ENCODE data around the gene VEZT. TPM values are rescaled to one million over a fixed set of nuclear protein-coding genes. Genes with fewer than 3 reads are reported as not detected.
A peak's percentile ranks its signal among the peaks of the same experiment; 100 is the strongest.

Gene VEZT
- total RNA-seq, 4 donors from 2014 or later: 55.2 to 130 (median 85.5) TPM

GRCh38 chr12:95214466-95214865, 3.1 kb upstream of the VEZT start:
- peak overlapping the region in 3 of 4 donors; percentile 58 to 99 (median 97) for H3K27ac ChIP-seq
- TF ChIP-seq POLR2A (IDR thresholded peaks at IDR 0.05): no peak
- no peak for TF ChIP-seq CTCF (IDR thresholded peaks at IDR 0.05)
- TF ChIP-seq POLR2AphosphoS5 (IDR thresholded peaks at IDR 0.05): no peak
- no peak for TF ChIP-seq EP300 (IDR thresholded peaks at IDR 0.05; ENCODE audit: low read depth)
- no peaks in the 10 kb centered on the region for H3K27me3 ChIP-seq
- no peak overlapping the region for H3K4me3 ChIP-seq
- H3K4me1 ChIP-seq: peaks cover 0 to 38% (median 19%) of the 10 kb centered on the region in 4 donors
- in situ Hi-C loops (cut with MboI; ENCODE audit: low pct_ligation_motif_present in 1 of 4, low pct_unique_long_range_greater_than_20kb in 1 of 4, low sequenced_read_pairs in 3 of 4) (no loop called here), intact Hi-C loops (cut with DNase I; ENCODE audit: low total_unique reads) (loop anchor here (10.0 kb wide), 1 partner anchor 50 kb away; no protein-coding TSS in a partner anchor)
- no peaks in the 10 kb centered on the region for H3K9me3 ChIP-seq
- 50 to 51% methylated on average over 3 of the region's 3 CpGs for WGBS, 2 donors (ENCODE audit: low coverage in 1 of 2)
- no peak for DNase-seq
- no peaks in the 10 kb centered on the region for H3K36me3 ChIP-seq

- Histone ChIP-seq H3K27me3 (no peaks in the 10 kb centered on the region), H3K27ac (peak overlapping the region; percentile 92 to 99 (median 96)), H3K4me3 (peak overlapping the region in 3 of 4 donors; percentile 70 to 79 (median 72)), H3K4me1 (peaks cover 7 to 52% (median 27%) of the 10 kb centered on the region in 4 donors), H3K36me3 (no peaks in the 10 kb centered on the region), H3K9me3 (no peaks in the 10 kb centered on the region)
- in situ Hi-C loops (cut with MboI; ENCODE audit: low pct_ligation_motif_present in 1 of 4, low pct_unique_long_range_greater_than_20kb in 1 of 4, low sequenced_read_pairs in 3 of 4): no loop called here
- TF ChIP-seq CTCF (IDR thresholded peaks at IDR 0.05) (no peak), POLR2AphosphoS5 (IDR thresholded peaks at IDR 0.05) (no peak)
- intact Hi-C loops (cut with DNase I; ENCODE audit: low total_unique reads): loop anchor here (10.0 kb wide), 1 partner anchor 51 kb away; no protein-coding TSS in a partner anchor
- WGBS, 2 donors (ENCODE audit: low coverage in 1 of 2): 10 to 18% methylated on average over 1 of the region's 1 CpG
- no peak for DNase-seq
These were observed 1.7 kb upstream of the VEZT start for GRCh38 chr12:95215949-95216348.

- no peaks in the 10 kb centered on the region for H3K9me3 ChIP-seq
- H3K4me1 ChIP-seq: peaks cover 7 to 60% (median 27%) of the 10 kb centered on the region in 4 donors
- peak overlapping the region; percentile 70 to 79 (median 74) for H3K4me3 ChIP-seq
- WGBS, 2 donors (ENCODE audit: low coverage in 1 of 2): 0% methylated on average over 3 to 45 of the region's 45 CpGs
- peak in 1 of 3 donors; percentile 2 for TF ChIP-seq POLR2AphosphoS5 (IDR thresholded peaks at IDR 0.05)
- TF ChIP-seq POLR2A (IDR thresholded peaks at IDR 0.05): no peak
- no peak for TF ChIP-seq EP300 (IDR thresholded peaks at IDR 0.05; ENCODE audit: low read depth)
- TF ChIP-seq CTCF (IDR thresholded peaks at IDR 0.05): no peak
- H3K27me3 ChIP-seq: no peaks in the 10 kb centered on the region
- DNase-seq: no peak
- intact Hi-C loops (cut with DNase I; ENCODE audit: low total_unique reads) (loop anchor here (10.0 kb wide), 1 partner anchor 52 kb away; no protein-coding TSS in a partner anchor), in situ Hi-C loops (cut with MboI; ENCODE audit: low pct_ligation_motif_present in 1 of 4, low pct_unique_long_range_greater_than_20kb in 1 of 4, low sequenced_read_pairs in 3 of 4) (no loop called here)
- H3K27ac ChIP-seq: peak overlapping the region; percentile 92 to 99 (median 96)
- H3K36me3 ChIP-seq: no peaks in the 10 kb centered on the region
These were observed 763 bp upstream of the VEZT start for GRCh38 chr12:95216711-95217376.

- H3K4me3 ChIP-seq: peak overlapping the region; percentile 70 to 83 (median 76)
- peak; percentile 82 for DNase-seq
- H3K27me3 ChIP-seq: no peaks in the 10 kb centered on the region
- 1% methylated on average over 20 to 33 of the region's 35 CpGs for WGBS, 2 donors (ENCODE audit: low coverage in 1 of 2)
- no peaks in the 10 kb centered on the region for H3K9me3 ChIP-seq
- H3K4me1 ChIP-seq: peaks cover 7 to 61% (median 27%) of the 10 kb centered on the region in 4 donors
- in situ Hi-C loops (cut with MboI; ENCODE audit: low pct_ligation_motif_present in 1 of 4, low pct_unique_long_range_greater_than_20kb in 1 of 4, low sequenced_read_pairs in 3 of 4) (no loop called here), intact Hi-C loops (cut with DNase I; ENCODE audit: low total_unique reads) (loop anchor here (10.0 kb wide), 1 partner anchor 54 kb away; no protein-coding TSS in a partner anchor)
- H3K36me3 ChIP-seq: no peaks in the 10 kb centered on the region
- H3K27ac ChIP-seq: peak overlapping the region; percentile 92 to 99 (median 96)
- TF ChIP-seq POLR2A (IDR thresholded peaks at IDR 0.05): no peak
- TF ChIP-seq CTCF (IDR thresholded peaks at IDR 0.05): peak in 2 of 5 experiments; percentile 11 to 12
These were observed 835 bp downstream of the VEZT start for GRCh38 chr12:95218150-95219133.

Measured in transverse colon (tissue), 4 donors.